HEK293T (cell line): ENCODE results near the gene ALKBH3.

Experiments used
- CTCF ChIA-PET: fragments of 350-600 bp; formaldehyde crosslinking; extraction: SDS; loops from one replicate; lab custom pipeline; 2021; ENCODE audit warnings: antibody characterized with exemption, inconsistent platforms; lab: Yijun Ruan, JAX
- POLR2A ChIA-PET: fragments of 350-600 bp; formaldehyde crosslinking; extraction: SDS; loops from one replicate; lab custom pipeline; 2020; ENCODE audit warnings: antibody characterized with exemption, inconsistent platforms; lab: Yijun Ruan, JAX
- DNase-seq: peaks from one replicate; pipeline ENCODE4 v3.0.0; 2012; ENCODE audit warnings: mixed read lengths; ENCODE audit errors: extremely low spot score
- ARNT ChIP-seq: fragments of 450-650 bp; IDR thresholded peaks from 2 replicates; pipeline ENCODE4 v1.6.1; 2017; ENCODE audit warnings: mild to moderate bottlenecking
- BHLHE40 ChIP-seq: fragments of 450-650 bp; IDR thresholded peaks from 2 replicates; pipeline ENCODE4 v1.6.1; 2016; ENCODE audit warnings: mild to moderate bottlenecking, moderate library complexity, borderline replicate concordance
- CTBP1 ChIP-seq: fragments of 450-650 bp; IDR thresholded peaks from 2 replicates; pipeline ENCODE4 v1.6.1; 2016; ENCODE audit warnings: borderline replicate concordance
- ELF4 ChIP-seq: fragments of 450-650 bp; IDR thresholded peaks from 2 replicates; pipeline ENCODE4 v1.6.1; 2017; ENCODE audit warnings: antibody characterized with exemption
- FOXA1 ChIP-seq: fragments of 450-650 bp; IDR thresholded peaks from 2 replicates; pipeline ENCODE4 v1.6.1; 2016; ENCODE audit warnings: mild to moderate bottlenecking
- FOXK2 ChIP-seq: fragments of 450-650 bp; IDR thresholded peaks from 2 replicates; pipeline ENCODE4 v1.6.1; 2016; ENCODE audit warnings: mild to moderate bottlenecking
- FOXM1 ChIP-seq: fragments of 450-650 bp; IDR thresholded peaks from 2 replicates; pipeline ENCODE4 v1.6.1; 2017; ENCODE audit warnings: mild to moderate bottlenecking, borderline replicate concordance
- HDGF ChIP-seq: fragments of 450-650 bp; IDR thresholded peaks from 2 replicates; pipeline ENCODE4 v1.6.1; 2017; ENCODE audit warnings: antibody characterized with exemption, borderline replicate concordance
- L3MBTL2 ChIP-seq: fragments of 450-650 bp; conservative IDR thresholded peaks from 2 replicates; pipeline ENCODE4 v1.6.1; 2016; ENCODE audit warnings: mild to moderate bottlenecking
- LEF1 ChIP-seq: fragments of 450-650 bp; IDR thresholded peaks from 2 replicates; pipeline ENCODE4 v1.6.1; 2017; ENCODE audit warnings: mild to moderate bottlenecking, borderline replicate concordance
- NFRKB ChIP-seq: fragments of 450-650 bp; IDR thresholded peaks from 2 replicates; pipeline ENCODE4 v1.6.1; 2016; ENCODE audit warnings: mild to moderate bottlenecking, moderate library complexity
- PKNOX1 ChIP-seq: fragments of 450-650 bp; IDR thresholded peaks from 2 replicates; pipeline ENCODE4 v1.6.1; 2016
- SP1 ChIP-seq: fragments of 450-650 bp; IDR thresholded peaks from 2 replicates; pipeline ENCODE4 v1.6.1; 2017
- SUZ12 ChIP-seq: fragments of 450-650 bp; IDR thresholded peaks from 2 replicates; pipeline ENCODE4 v1.6.1; 2016; ENCODE audit warnings: mild to moderate bottlenecking
- TARDBP ChIP-seq: fragments of 450-650 bp; IDR thresholded peaks from 2 replicates; pipeline ENCODE4 v1.6.1; 2016
- ZNF384 ChIP-seq: fragments of 450-650 bp; IDR thresholded peaks from 2 replicates; pipeline ENCODE4 v1.6.1; 2016

Gene ALKBH3

GRCh38 chr11:43943931-43944751, 63.5 kb downstream of the ALKBH3 start:
- ChIA-PET POLR2A (interaction anchor here (1.0 to 3.3 kb wide), 2 partner anchors 11 to 25 kb away, joined by 3 to 16 read pairs; no protein-coding TSS in a partner anchor), CTCF (interaction anchor here (0.8 to 1.8 kb wide), 3 partner anchors 10 to 54 kb away, joined by 3 to 7 read pairs (median 5); no protein-coding TSS in a partner anchor)
- no peak for DNase-seq
- no peak for TF ChIP-seq ARNT
- no peak for TF ChIP-seq ZNF384
- TF ChIP-seq BHLHE40 = no peak
- TF ChIP-seq ELF4 = no peak
- TF ChIP-seq SUZ12 = no peak
- no peak for TF ChIP-seq SP1
- TF ChIP-seq TARDBP = no peak
- TF ChIP-seq LEF1 = no peak
- TF ChIP-seq L3MBTL2 = no peak
- no peak for TF ChIP-seq CTBP1
- no peak for TF ChIP-seq FOXM1
- no peak for TF ChIP-seq HDGF
- TF ChIP-seq NFRKB = no peak
- no peak for TF ChIP-seq FOXK2
- TF ChIP-seq FOXA1 = no peak
- no peak for TF ChIP-seq PKNOX1

- ChIA-PET CTCF (interaction anchor here (0.6 to 1.8 kb wide), 7 partner anchors 10 to 55 kb away, joined by 3 to 7 read pairs (median 3); no protein-coding TSS in a partner anchor), POLR2A (interaction anchor here (1.0 kb wide), 1 partner anchor 21 kb away, joined by 4 read pairs; no protein-coding TSS in a partner anchor)
- TF ChIP-seq SP1 (no peak), FOXA1 (no peak), FOXK2 (no peak), HDGF (no peak), ARNT (no peak), TARDBP (no peak), ZNF384 (no peak), FOXM1 (no peak), SUZ12 (no peak), BHLHE40 (no peak)
- DNase-seq = peak; percentile 82
Observed at GRCh38 chr11:43944761-43945311, 64.2 kb downstream of the ALKBH3 start.

- no peak for DNase-seq
- TF ChIP-seq BHLHE40 (no peak), TARDBP (no peak), LEF1 (no peak), FOXK2 (no peak), CTBP1 (no peak), FOXA1 (no peak), ZNF384 (no peak), ELF4 (no peak), NFRKB (no peak), SUZ12 (no peak), L3MBTL2 (no peak), FOXM1 (no peak), PKNOX1 (no peak), ARNT (no peak)
- ChIA-PET CTCF (interaction anchor here (0.6 to 1.7 kb wide), 3 partner anchors 57 to 81 kb away, joined by 3 to 5 read pairs (median 4); no protein-coding TSS in a partner anchor), POLR2A (interaction anchor here (1.4 kb wide), 1 partner anchor 66 kb away, joined by 3 read pairs; the partner anchor contains the start of gene ALKBH3)
Observed at GRCh38 chr11:43947003-43947500, 66.4 kb downstream of the ALKBH3 start.

GRCh38 chr11:43947815-43948214, 67.2 kb downstream of the ALKBH3 start:
- no peak for TF ChIP-seq L3MBTL2
- no peak for TF ChIP-seq CTBP1
- TF ChIP-seq SUZ12 = no peak
- no peak for TF ChIP-seq SP1
- POLR2A ChIA-PET = interaction anchor here (1.4 kb wide), 1 partner anchor 67 kb away, joined by 3 read pairs; the partner anchor contains the start of gene ALKBH3
- CTCF ChIA-PET = interaction anchor here (1.7 kb wide), 1 partner anchor 58 kb away, joined by 5 read pairs; no protein-coding TSS in a partner anchor
- DNase-seq = no peak

GRCh38 chr11:43948341-43949225, 68.0 kb downstream of the ALKBH3 start:
- DNase-seq = no peak
- ChIA-PET CTCF (interaction anchor here (0.6 to 1.7 kb wide), 2 partner anchors 59 to 220 kb away, joined by 3 to 5 read pairs; no protein-coding TSS in a partner anchor), POLR2A (interaction anchor here (1.4 kb wide), 1 partner anchor 68 kb away, joined by 3 read pairs; the partner anchor contains the start of gene ALKBH3)
- TF ChIP-seq FOXA1 = no peak
- no peak for TF ChIP-seq LEF1
- TF ChIP-seq ELF4 = no peak
- TF ChIP-seq L3MBTL2 = no peak
- TF ChIP-seq TARDBP = no peak
- no peak for TF ChIP-seq SUZ12
- no peak for TF ChIP-seq PKNOX1
- no peak for TF ChIP-seq CTBP1
- no peak for TF ChIP-seq FOXM1
- TF ChIP-seq HDGF = no peak
- no peak for TF ChIP-seq ARNT
- TF ChIP-seq FOXK2 = no peak
- TF ChIP-seq SP1 = no peak
- no peak for TF ChIP-seq BHLHE40
- TF ChIP-seq ZNF384 = no peak
